ENCODE data around the gene AHCYL1. TPM values are rescaled to one million over a fixed set of nuclear protein-coding genes. Genes with fewer than 3 reads are reported as not detected.

AHCYL1 gene
- total RNA-seq, 1 donor from 2014 or later, result 41.6 TPM

DNA sequence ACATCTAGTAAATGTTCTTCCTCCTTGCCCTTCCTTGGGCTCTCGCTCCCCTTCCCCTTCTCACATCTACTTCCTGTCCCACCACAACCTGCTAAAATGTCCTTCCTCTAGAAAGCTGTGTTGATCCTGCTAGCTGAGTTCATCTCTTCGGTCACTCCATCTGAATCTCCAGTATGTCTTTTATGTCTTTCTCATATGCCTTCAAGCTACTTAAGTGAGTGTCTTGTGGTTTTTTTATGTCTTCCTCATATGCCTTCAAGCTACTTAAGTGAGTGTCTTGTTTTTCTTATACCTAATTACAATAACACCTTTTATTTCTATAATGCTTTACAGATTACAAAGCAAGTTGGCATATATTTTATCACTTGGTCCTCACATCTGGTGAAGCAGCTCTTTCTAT is 40.0 kb upstream of the AHCYL1 start:
- CTCF ChIA-PET, result no interaction called here
- no peak for DNase-seq
- POLR2A ChIA-PET, result no interaction called here
- no peak overlapping the region for H3K27ac Mint-ChIP-seq
- intact Hi-C loops (cut with micrococcal nuclease), result no loop called here
- H3K9me3 Mint-ChIP-seq, result no peaks in the 10 kb centered on the region
- TF ChIP-seq, protein P1, sequence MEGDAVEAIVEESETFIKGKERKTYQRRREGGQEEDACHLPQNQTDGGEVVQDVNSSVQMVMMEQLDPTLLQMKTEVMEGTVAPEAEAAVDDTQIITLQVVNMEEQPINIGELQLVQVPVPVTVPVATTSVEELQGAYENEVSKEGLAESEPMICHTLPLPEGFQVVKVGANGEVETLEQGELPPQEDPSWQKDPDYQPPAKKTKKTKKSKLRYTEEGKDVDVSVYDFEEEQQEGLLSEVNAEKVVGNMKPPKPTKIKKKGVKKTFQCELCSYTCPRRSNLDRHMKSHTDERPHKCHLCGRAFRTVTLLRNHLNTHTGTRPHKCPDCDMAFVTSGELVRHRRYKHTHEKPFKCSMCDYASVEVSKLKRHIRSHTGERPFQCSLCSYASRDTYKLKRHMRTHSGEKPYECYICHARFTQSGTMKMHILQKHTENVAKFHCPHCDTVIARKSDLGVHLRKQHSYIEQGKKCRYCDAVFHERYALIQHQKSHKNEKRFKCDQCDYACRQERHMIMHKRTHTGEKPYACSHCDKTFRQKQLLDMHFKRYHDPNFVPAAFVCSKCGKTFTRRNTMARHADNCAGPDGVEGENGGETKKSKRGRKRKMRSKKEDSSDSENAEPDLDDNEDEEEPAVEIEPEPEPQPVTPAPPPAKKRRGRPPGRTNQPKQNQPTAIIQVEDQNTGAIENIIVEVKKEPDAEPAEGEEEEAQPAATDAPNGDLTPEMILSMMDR (IDR thresholded peaks at IDR 0.05), result no peak
- peaks cover 10% of the 10 kb centered on the region for H3K27me3 Mint-ChIP-seq
- H3K4me1 Mint-ChIP-seq, result no peaks in the 10 kb centered on the region
- ATAC-seq (ENCODE audit: low read depth), result no peak
- no peak overlapping the region for H3K4me3 Mint-ChIP-seq
- no peaks in the 10 kb centered on the region for H3K36me3 Mint-ChIP-seq (ENCODE audit: low read depth)

DNA sequence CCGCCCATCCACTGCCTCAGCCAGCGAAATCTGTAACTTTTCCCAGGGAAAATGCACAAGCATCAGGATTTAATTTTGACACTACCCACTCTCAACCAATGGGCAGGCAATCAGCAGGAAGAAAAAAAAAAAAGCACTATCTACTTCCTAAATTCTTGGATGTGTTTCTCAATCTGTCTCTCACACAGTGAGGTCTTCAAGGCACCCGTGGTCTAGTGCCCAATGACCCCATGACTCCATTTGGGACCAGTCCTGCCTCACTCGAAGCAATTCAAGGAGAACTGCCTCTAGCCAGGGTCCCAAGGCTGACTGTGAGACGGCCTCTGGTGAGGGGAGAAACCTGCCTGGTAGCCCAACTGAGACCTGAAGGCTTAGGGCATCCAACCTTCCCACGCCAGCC is 38.1 kb upstream of the AHCYL1 start:
- CTCF ChIA-PET, result no interaction called here
- no peaks in the 10 kb centered on the region for H3K9me3 Mint-ChIP-seq
- H3K4me3 Mint-ChIP-seq, result no peak overlapping the region
- peaks cover 10% of the 10 kb centered on the region for H3K27me3 Mint-ChIP-seq
- H3K36me3 Mint-ChIP-seq (ENCODE audit: low read depth), result no peaks in the 10 kb centered on the region
- ATAC-seq (ENCODE audit: low read depth) (no peak), DNase-seq (no peak)
- POLR2A ChIA-PET, result no interaction called here
- H3K4me1 Mint-ChIP-seq, result no peaks in the 10 kb centered on the region
- intact Hi-C loops (cut with micrococcal nuclease), result no loop called here
- TF ChIP-seq, protein P1 (IDR thresholded peaks at IDR 0.05), result no peak
- H3K27ac Mint-ChIP-seq, result no peak overlapping the region

- ATAC-seq (ENCODE audit: low read depth), result no peak
- intact Hi-C loops (cut with micrococcal nuclease), result no loop called here
- Mint-ChIP-seq H3K27ac (no peak overlapping the region), H3K4me3 (no peak overlapping the region), H3K36me3 (ENCODE audit: low read depth) (no peaks in the 10 kb centered on the region), H3K9me3 (no peaks in the 10 kb centered on the region), H3K27me3 (peaks cover 10% of the 10 kb centered on the region), H3K4me1 (no peaks in the 10 kb centered on the region)
- ChIA-PET POLR2A (no interaction called here), CTCF (no interaction called here)
- TF ChIP-seq, protein P1 (IDR thresholded peaks at IDR 0.05), result no peak
- DNase-seq, result no peak
These were observed 36.8 kb upstream of the AHCYL1 start for GRCh38 chr1:109947582-109948284.

- ATAC-seq (ENCODE audit: low read depth) (no peak), DNase-seq (no peak)
- intact Hi-C loops (cut with micrococcal nuclease), result no loop called here
- Mint-ChIP-seq H3K27ac (no peak overlapping the region), H3K36me3 (ENCODE audit: low read depth) (no peaks in the 10 kb centered on the region), H3K4me1 (no peaks in the 10 kb centered on the region), H3K4me3 (no peak overlapping the region), H3K27me3 (peaks cover 10% of the 10 kb centered on the region), H3K9me3 (no peaks in the 10 kb centered on the region)
- CTCF ChIA-PET, result no interaction called here
- POLR2A ChIA-PET, result no interaction called here
- TF ChIP-seq, protein P1 (IDR thresholded peaks at IDR 0.05), result no peak
These were observed 36.3 kb upstream of the AHCYL1 start for GRCh38 chr1:109948285-109948630.

- ChIA-PET CTCF (no interaction called here), POLR2A (no interaction called here)
- Mint-ChIP-seq H3K27me3 (peaks cover 8% of the 10 kb centered on the region), H3K9me3 (no peaks in the 10 kb centered on the region), H3K27ac (no peak overlapping the region), H3K4me3 (no peak overlapping the region), H3K4me1 (no peaks in the 10 kb centered on the region), H3K36me3 (ENCODE audit: low read depth) (no peaks in the 10 kb centered on the region)
- no peak for DNase-seq
- TF ChIP-seq, protein P1 (IDR thresholded peaks at IDR 0.05), result no peak
- intact Hi-C loops (cut with micrococcal nuclease), result no loop called here
- no peak for ATAC-seq (ENCODE audit: low read depth)
These were observed 34.5 kb upstream of the AHCYL1 start for GRCh38 chr1:109950038-109950437.

Measured in activated B cell treated with CpG ODN at 0.5 μM for 24 hours (primary cell).